ENCODE measurements around the gene TTLL1. TPM values are rescaled to one million over a fixed set of nuclear protein-coding genes. Genes with fewer than 3 reads are reported as not detected.

TTLL1 gene
- total and polyA plus RNA-seq, 2 experiments from 2014 or later, result 5.5 to 6.8 TPM

GRCh38 chr22:42992092-42992491 is 97.1 kb downstream of the TTLL1 start:
- peaks cover 58% of the 10 kb centered on the region for H4K20me1 ChIP-seq (replicated peaks; ENCODE audit: insufficient read depth)
- no peak overlapping the region for H3K4me3 ChIP-seq
- no peak for TF ChIP-seq EZH2 (IDR thresholded peaks at IDR 0.05; ENCODE audit: low read depth, unreplicated experiment)
- TF ChIP-seq CTCF (conservative IDR thresholded peaks at IDR 0.05; ENCODE audit: low read depth in 2 of 2), result no peak
- TF ChIP-seq, protein P1, sequence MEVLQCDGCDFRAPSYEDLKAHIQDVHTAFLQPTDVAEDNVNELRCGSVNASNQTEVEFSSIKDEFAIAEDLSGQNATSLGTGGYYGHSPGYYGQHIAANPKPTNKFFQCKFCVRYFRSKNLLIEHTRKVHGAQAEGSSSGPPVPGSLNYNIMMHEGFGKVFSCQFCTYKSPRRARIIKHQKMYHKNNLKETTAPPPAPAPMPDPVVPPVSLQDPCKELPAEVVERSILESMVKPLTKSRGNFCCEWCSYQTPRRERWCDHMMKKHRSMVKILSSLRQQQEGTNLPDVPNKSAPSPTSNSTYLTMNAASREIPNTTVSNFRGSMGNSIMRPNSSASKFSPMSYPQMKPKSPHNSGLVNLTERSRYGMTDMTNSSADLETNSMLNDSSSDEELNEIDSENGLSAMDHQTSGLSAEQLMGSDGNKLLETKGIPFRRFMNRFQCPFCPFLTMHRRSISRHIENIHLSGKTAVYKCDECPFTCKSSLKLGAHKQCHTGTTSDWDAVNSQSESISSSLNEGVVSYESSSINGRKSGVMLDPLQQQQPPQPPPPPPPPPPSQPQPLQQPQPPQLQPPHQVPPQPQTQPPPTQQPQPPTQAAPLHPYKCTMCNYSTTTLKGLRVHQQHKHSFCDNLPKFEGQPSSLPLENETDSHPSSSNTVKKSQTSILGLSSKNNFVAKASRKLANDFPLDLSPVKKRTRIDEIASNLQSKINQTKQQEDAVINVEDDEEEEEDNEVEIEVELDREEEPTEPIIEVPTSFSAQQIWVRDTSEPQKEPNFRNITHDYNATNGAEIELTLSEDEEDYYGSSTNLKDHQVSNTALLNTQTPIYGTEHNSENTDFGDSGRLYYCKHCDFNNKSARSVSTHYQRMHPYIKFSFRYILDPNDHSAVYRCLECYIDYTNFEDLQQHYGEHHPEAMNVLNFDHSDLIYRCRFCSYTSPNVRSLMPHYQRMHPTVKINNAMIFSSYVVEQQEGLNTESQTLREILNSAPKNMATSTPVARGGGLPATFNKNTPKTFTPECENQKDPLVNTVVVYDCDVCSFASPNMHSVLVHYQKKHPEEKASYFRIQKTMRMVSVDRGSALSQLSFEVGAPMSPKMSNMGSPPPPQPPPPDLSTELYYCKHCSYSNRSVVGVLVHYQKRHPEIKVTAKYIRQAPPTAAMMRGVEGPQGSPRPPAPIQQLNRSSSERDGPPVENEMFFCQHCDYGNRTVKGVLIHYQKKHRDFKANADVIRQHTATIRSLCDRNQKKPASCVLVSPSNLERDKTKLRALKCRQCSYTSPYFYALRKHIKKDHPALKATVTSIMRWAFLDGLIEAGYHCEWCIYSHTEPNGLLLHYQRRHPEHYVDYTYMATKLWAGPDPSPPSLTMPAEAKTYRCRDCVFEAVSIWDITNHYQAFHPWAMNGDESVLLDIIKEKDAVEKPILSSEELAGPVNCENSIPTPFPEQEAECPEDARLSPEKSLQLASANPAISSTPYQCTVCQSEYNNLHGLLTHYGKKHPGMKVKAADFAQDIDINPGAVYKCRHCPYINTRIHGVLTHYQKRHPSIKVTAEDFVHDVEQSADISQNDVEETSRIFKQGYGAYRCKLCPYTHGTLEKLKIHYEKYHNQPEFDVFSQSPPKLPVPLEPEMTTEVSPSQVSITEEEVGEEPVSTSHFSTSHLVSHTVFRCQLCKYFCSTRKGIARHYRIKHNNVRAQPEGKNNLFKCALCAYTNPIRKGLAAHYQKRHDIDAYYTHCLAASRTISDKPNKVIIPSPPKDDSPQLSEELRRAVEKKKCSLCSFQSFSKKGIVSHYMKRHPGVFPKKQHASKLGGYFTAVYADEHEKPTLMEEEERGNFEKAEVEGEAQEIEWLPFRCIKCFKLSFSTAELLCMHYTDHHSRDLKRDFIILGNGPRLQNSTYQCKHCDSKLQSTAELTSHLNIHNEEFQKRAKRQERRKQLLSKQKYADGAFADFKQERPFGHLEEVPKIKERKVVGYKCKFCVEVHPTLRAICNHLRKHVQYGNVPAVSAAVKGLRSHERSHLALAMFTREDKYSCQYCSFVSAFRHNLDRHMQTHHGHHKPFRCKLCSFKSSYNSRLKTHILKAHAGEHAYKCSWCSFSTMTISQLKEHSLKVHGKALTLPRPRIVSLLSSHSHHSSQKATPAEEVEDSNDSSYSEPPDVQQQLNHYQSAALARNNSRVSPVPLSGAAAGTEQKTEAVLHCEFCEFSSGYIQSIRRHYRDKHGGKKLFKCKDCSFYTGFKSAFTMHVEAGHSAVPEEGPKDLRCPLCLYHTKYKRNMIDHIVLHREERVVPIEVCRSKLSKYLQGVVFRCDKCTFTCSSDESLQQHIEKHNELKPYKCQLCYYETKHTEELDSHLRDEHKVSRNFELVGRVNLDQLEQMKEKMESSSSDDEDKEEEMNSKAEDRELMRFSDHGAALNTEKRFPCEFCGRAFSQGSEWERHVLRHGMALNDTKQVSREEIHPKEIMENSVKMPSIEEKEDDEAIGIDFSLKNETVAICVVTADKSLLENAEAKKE (CRISPR knock-in tag; IDR thresholded peaks at IDR 0.05), result no peak
- no peak for TF ChIP-seq EZH2phosphoT487 (IDR thresholded peaks at IDR 0.05; ENCODE audit: unreplicated experiment)
- H3F3A ChIP-seq (replicated peaks; ENCODE audit: low read depth), result peaks cover 6% of the 10 kb centered on the region; the same call in 1 of the 2 replicates
- H3K36me3 ChIP-seq (ENCODE audit: insufficient read depth), result no peaks in the 10 kb centered on the region
- H3K9me2 ChIP-seq (ENCODE audit: insufficient read depth), result no peaks in the 10 kb centered on the region
- DNase-seq (ENCODE audit: low spot score) (no peak), ATAC-seq (no peak)
- no peak overlapping the region for H3K27ac ChIP-seq (ENCODE audit: low read depth)
- Mint-ChIP-seq H3K4me3 (no peak overlapping the region), H3K27me3 (ENCODE audit: insufficient read depth, low read depth, poor library complexity) (peaks cover 2% of the 10 kb centered on the region), H3K9me3 (no peaks in the 10 kb centered on the region), H3K36me3 (ENCODE audit: low read depth) (peaks cover 8% of the 10 kb centered on the region; the same call in 2 of the 3 replicates), H3K4me1 (peaks cover 28% of the 10 kb centered on the region), H3K27ac (no peak overlapping the region)
- H2AFZ ChIP-seq, result no peak overlapping the region
- H3K79me2 ChIP-seq (replicated peaks; ENCODE audit: insufficient read depth), result peaks cover 100% of the 10 kb centered on the region
- H3K4me2 ChIP-seq, result no peak overlapping the region
- no peaks in the 10 kb centered on the region for H3K27me3 ChIP-seq (ENCODE audit: insufficient read depth)
- peaks cover 26% of the 10 kb centered on the region for H3K4me1 ChIP-seq (ENCODE audit: insufficient read depth)

Data from GM23338 (cell line).